Activated gamma-delta T cell treated with Interleukin-2 at 50 U/mL for 16 hours (primary cell): Measurements from ENCODE around the gene ERICH4.
"Not testable (repeated sequence)": the region's sequence is repeated elsewhere in the genome, so short reads cannot be mapped to it uniquely, and the experiment has no call there.

Source experiments
- DNase-seq: peaks from one replicate; pipeline ENCODE4 v3.0.0-alpha.2; 2020

Gene ERICH4

DNA sequence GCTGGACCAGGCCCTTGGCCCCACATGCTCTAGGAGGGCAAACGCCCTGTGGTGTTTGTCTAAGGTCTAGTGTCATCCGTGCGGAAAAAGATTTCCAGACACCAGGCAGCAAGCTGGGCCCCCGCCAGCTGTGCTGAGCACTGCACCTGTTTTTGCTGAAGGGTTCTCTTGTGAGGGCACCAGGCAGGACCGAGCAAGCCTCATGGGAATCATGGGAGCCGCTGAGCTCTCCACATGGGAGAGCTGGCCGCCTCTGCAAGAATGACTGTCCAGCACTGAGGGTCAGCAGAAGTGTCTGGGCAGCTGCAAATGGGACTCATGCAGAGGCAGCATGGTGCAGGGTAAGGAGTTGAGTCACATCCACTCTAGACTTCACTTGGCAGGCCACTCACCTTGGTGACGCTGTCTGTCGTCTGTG, 27.8 kb upstream of the ERICH4 start:
- DNase-seq = no peak

DNA sequence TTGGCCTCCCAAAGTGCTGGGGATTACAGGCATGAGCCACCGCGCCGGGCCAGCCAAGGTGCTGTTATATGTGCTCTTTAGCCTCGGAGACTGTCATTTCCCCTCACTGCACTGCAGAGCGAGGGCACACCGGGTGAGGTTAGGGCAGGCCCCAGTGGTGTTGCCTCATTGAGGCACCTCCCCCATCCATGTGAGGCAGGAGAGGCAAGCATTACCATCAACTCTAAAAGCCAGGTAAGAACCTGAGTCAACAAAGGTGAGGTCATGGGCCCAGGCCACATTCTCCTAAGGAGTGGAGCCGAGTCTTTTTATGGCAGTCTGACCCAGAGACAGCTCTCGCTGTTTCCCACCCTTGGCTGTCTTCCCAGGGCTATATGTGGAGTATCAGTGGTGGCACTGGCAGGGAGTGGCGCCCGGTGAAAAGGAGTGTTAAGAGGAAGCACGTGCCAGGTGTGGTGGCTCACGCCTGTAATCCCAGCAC, 26.7 kb upstream of the ERICH4 start:
- no peak for DNase-seq

DNA sequence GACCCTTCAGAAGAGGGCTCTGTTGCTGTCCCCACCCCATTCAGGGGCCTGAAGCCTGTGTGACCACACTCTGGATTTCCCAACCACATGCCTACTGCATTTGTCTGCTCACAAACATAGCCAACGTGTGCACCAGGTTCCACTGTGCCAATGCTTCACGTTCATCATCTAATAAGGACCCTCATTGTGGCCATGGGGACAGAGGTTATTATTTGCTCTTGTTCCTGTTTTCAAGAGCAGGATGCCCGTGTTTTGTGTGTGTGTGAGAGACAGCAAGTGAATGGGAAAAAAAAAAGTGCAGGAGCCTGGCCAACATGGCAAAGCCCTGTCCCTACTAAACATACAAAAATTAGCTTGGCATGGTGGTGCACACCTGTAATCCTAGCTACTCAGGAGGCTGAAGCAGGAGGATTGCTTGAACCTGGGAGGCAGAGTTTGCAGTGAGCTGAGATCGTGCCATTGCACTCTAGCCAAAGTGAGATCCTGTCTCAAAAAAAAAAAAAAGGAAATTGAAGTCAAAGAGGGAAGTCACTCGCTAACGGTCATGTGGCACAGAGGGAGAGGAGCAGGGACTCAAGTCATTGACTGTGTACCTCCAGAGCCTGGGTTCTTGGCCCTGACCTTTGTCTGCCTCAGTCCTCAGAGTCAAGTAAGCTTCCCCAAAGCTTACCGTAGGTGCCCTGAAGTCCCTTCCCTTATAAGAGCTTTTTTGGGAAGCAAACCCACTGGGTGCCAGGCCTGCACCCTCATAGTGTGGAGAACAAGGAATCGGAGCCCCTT, 22.7 kb upstream of the ERICH4 start:
- DNase-seq = no peak

DNA sequence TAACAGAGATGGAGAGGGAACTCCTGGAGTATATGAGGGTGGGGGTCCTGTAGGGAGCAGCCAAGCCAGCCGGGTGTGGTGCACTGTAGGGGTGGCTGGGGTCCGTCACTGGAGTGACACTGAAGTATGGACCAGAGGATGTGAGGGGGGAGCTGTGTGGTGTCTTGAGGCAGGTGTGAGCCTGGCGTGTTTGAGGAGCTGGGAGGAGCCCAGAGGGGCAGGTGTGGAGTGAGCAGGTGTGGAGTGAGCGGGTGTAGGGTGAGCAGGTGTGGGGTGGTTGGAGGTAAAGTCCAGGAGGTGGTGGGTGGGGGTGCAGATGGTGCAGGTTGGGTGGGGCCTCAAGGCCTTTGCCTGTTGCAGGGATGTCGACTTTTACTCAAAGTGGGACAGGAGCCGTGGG, 21.6 kb upstream of the ERICH4 start:
- no peak for DNase-seq

- no peak for DNase-seq
These were observed 21.0 kb upstream of the ERICH4 start for GRCh38 chr19:41421973-41422372.

DNA sequence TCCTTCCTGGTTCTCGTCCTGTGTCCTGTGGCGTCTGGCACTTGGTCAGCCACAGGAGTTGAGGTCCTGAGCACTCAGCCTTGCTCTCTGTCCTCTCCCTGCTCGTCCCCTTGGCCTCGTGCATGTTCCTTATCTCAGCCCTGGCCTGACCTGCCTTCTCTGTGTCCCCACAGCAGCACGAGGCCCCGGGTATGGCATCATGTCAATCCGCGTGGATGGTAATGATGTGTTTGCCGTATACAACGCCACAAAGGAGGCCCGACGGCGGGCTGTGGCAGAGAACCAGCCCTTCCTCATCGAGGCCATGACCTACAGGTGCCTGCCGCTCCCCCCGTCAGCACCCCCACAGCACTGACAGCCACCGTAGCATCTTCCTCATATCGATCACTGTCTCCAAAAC, 20.5 kb upstream of the ERICH4 start:
- DNase-seq = no peak

GRCh38 chr19:41422955-41423354, 20.0 kb upstream of the ERICH4 start:
- no peak for DNase-seq

GRCh38 chr19:41424335-41425173, 18.4 kb upstream of the ERICH4 start:
- DNase-seq = no peak

DNA sequence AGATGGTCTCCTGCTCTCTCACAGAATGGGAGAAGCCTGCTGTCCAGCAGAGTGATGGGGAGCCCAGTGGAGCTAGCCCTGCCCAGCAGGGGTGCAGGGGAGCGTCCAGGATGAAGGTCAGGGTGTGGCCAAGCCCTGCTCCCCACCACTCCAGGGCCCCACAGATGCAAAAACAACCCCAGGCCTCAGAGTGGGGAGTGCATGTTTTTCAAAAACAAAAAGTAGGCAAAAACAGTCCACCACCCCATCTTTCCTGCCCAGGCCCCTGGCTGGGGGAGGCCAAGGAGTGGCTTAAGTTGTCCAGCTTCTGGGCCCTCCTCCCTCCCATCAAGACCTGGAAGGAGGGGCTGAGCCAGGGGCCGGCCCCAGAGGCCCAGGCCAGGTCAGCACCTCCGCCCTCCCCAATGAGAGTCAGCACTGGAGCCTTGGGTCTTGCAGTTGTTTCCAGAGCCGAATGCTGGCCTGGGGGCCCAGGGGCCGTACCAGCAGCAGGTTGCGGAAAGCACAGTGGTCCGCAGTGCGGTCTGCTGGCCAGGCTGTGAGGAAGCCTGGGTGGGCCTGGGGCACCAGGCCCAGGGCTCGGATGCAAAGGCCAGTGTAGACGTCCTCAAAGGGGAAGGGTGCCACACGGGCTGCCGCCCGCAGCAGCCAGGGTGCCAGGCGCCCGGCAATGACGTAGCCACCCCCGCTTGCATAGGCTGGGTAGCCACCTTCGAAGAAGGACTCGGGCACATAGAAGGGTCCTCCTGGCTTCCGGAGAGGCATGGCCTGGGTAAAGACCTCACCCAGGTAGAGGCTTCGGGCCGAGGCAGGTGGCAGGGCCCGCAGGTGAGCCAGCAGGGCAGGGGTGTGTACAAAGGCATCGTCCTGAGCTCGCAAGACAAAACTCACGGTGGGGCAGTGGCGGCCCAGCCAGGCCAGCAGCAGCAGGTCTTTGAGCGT, 17.5 kb upstream of the ERICH4 start:
- no peak for DNase-seq

DNA sequence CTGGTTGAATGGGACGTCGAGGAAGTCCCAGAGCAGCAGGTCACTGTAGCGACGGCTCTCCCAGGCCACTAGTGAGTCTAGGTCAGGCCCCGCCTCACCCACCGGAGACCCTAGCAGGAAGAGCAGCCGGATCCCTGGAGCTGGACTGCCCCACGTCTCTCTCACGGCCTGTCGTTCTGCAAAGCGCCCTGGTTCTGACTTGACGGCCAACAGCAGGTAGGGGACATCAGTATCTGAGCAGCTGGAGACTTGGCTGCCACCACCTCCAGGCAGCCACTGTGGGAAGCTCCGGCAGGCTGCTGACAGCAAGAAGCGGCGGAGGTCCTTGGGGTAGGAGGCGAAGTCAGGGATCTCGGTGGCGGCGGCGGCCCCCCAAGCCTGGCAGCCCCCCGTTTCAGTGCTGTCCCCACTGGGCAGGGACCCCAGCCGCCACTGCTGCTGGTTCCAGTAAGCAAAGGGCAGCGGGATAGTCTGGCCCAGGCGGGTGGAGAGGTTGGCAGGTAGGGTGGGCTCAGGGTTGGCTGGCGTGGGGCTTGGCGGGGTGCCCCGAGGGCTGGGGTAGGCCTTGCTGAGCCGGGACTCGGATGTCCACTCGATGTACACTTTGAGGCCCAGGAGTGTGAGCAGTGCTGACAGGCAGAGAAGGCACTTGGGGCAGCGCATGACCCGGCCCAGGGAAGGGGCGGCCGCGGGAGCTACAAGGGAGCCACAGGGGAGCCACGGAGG, 16.7 kb upstream of the ERICH4 start:
- DNase-seq = no peak

- peak; percentile 39 for DNase-seq
These were observed 15.9 kb upstream of the ERICH4 start, which contains the start of gene B3GNT8 for GRCh38 chr19:41426952-41427646. Gene B3GNT8 (minus strand): TSS chr19:41427374. CDS start chr19:41426778, 596 bp downstream.

GRCh38 chr19:41427647-41428480, 15.1 kb upstream of the ERICH4 start:
- DNase-seq = peak; percentile 65

DNA sequence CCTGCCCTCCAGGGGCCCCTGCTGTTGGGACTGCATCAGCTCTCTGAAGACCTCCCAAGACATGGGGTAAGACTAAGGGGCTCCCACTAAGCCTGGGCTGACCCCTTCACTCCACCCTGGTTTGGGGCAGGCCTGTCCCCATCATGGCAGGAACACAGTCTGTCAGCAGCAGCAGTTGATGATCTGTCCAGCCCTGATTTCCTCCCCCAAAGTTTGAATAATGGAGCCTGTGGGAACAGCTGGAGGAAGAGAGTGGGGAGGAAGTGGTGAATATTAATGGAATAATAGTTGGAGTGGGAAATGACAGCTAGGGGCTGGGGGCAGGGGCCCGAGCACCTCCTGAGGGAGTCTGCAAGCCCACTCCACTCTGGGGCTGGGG, 14.5 kb upstream of the ERICH4 start:
- no peak for DNase-seq

DNA sequence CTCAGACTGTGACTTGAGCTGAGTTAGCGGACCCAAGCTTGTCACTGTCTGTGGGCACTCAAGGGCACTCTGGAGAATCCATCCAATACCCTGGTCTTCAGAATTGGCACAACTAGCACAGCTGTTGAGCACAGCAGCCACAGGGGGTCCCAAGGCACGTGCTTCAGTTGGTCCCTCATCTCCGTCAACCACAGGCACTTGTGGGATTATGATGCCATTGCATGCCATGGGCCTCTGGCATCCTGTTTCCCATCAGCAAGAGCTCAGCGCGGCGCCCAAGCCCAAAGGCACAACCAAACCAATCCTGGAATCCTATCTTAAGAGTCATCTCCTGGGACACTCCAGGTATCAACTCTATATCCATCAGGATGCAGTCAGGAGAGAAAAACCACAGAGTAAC, 12.0 kb upstream of the ERICH4 start:
- DNase-seq = no peak

- no peak for DNase-seq
These were observed 11.2 kb upstream of the ERICH4 start for GRCh38 chr19:41431426-41432386.

- no peak for DNase-seq
These were observed 9.8 kb upstream of the ERICH4 start for GRCh38 chr19:41433171-41433570.

- no peak for DNase-seq
These were observed 8.5 kb upstream of the ERICH4 start for GRCh38 chr19:41434450-41434849.

GRCh38 chr19:41435376-41435775, 7.6 kb upstream of the ERICH4 start:
- not testable (repeated sequence) for DNase-seq
